Globus pallidus (tissue), 1 donor: Measurements from ENCODE around the gene ADAMTS6.
A peak's percentile ranks its signal among the peaks of the same experiment; 100 is the strongest.
"Not testable (repeated sequence)": the region's sequence is repeated elsewhere in the genome, so short reads cannot be mapped to it uniquely, and the experiment has no call there.

Experiments
- DNase-seq: peaks from one replicate; pipeline ENCODE4 v3.0.0-alpha.2; 2015; ENCODE audit warnings: low spot score

Gene ADAMTS6

GRCh38 chr5:65474130-65474711, 7.5 kb downstream of the ADAMTS6 start:
- DNase-seq, result no peak

- DNase-seq, result no peak
These were observed 13.1 kb downstream of the ADAMTS6 start for GRCh38 chr5:65468633-65469032.

GRCh38 chr5:65462139-65462705, 19.5 kb downstream of the ADAMTS6 start:
- DNase-seq, result no peak

- DNase-seq, result no peak
These were observed 20.2 kb downstream of the ADAMTS6 start for GRCh38 chr5:65461490-65461889.

- DNase-seq, result no peak
These were observed 21.7 kb downstream of the ADAMTS6 start for GRCh38 chr5:65459995-65460394.

- DNase-seq, result no peak
These were observed 26.7 kb downstream of the ADAMTS6 start for GRCh38 chr5:65455064-65455463.

- no peak for DNase-seq
These were observed 30.3 kb downstream of the ADAMTS6 start for GRCh38 chr5:65451436-65451835.

- no peak for DNase-seq
These were observed 35.0 kb downstream of the ADAMTS6 start for GRCh38 chr5:65446682-65447081.

GRCh38 chr5:65441800-65442199, 39.9 kb downstream of the ADAMTS6 start:
- no peak for DNase-seq

- DNase-seq, result no peak
These were observed 41.3 kb downstream of the ADAMTS6 start for GRCh38 chr5:65440456-65440855.

GRCh38 chr5:65434122-65434521, 47.6 kb downstream of the ADAMTS6 start:
- no peak for DNase-seq

- DNase-seq, result no peak
These were observed 55.1 kb downstream of the ADAMTS6 start for GRCh38 chr5:65426656-65427055.

GRCh38 chr5:65423623-65424022, 58.1 kb downstream of the ADAMTS6 start:
- no peak for DNase-seq

- no peak for DNase-seq
These were observed 63.1 kb downstream of the ADAMTS6 start for GRCh38 chr5:65418661-65419060.

- no peak for DNase-seq
These were observed 67.9 kb downstream of the ADAMTS6 start for GRCh38 chr5:65413822-65414221.

- DNase-seq, result no peak
These were observed 68.9 kb downstream of the ADAMTS6 start for GRCh38 chr5:65412842-65413241.

- DNase-seq, result no peak
These were observed 70.4 kb downstream of the ADAMTS6 start for GRCh38 chr5:65411356-65411755.

GRCh38 chr5:65395526-65396155, 86.1 kb downstream of the ADAMTS6 start:
- DNase-seq, result no peak

- peak; percentile 59 for DNase-seq
These were observed 87.6 kb downstream of the ADAMTS6 start for GRCh38 chr5:65394087-65394486.

- DNase-seq, result no peak
These were observed 90.1 kb downstream of the ADAMTS6 start for GRCh38 chr5:65391591-65391990.

- no peak for DNase-seq
These were observed 91.5 kb downstream of the ADAMTS6 start for GRCh38 chr5:65390208-65390607.

GRCh38 chr5:65383859-65384258, 97.9 kb downstream of the ADAMTS6 start:
- DNase-seq, result no peak

- no peak for DNase-seq
These were observed 99.1 kb downstream of the ADAMTS6 start for GRCh38 chr5:65382582-65382981.

- not testable (repeated sequence) for DNase-seq
These were observed 111.2 kb downstream of the ADAMTS6 start for GRCh38 chr5:65370505-65370904.
